ENCODE measurements around the gene G6PC2. TPM values are rescaled to one million over a fixed set of nuclear protein-coding genes. Genes with fewer than 3 reads are reported as not detected.

G6PC2 gene
- total and polyA plus RNA-seq, 2 of the 8 experiments (the other 6 are each of a cell fraction or from before 2014, with no cell fraction given), result not detected

DNA sequence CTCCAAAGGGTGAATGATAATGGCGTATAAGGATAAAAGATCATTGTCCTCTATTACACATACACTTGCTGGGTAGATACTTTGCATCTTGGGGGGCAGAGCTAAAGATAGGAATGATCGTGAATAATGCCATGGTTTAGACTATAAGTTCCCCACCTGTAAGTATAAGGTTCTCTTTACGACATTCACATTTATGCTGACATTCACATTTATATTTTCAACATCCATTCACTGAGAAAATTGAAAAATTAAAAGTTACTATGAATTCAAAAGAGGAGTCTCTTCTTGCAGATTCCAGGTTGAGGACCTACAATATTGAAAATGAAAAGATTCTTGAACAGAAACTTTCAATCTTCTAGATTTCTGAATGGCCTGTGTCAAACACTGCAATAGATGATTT lies 8.8 kb upstream of the G6PC2 start:
- H4K5ac ChIP-seq (ENCODE audit: insufficient read length, low read depth, low read length), result no peak overlapping the region
- ChIA-PET POLR2A (ENCODE audit: partially characterized antibody) (interaction anchor here (1.7 kb wide), 1 partner anchor 14 kb away, joined by 3 read pairs; no protein-coding TSS in a partner anchor), CTCF (ENCODE audit: partially characterized antibody) (interaction anchor here (0.8 kb wide), 1 partner anchor 29 kb away, joined by 3 read pairs; no protein-coding TSS in a partner anchor)
- no peak overlapping the region for H3K9ac ChIP-seq (replicated peaks in 1 of 4; ENCODE audit: extremely low read depth in 1 of 4, low read depth in 3 of 4, low read length in 3 of 4)
- TF ChIP-seq RAD21 (IDR thresholded peaks at IDR 0.05 in 1 of 2, conservative IDR thresholded peaks at IDR 0.05 in 1 of 2; ENCODE audit: low read depth in 2 of 2, low read length in 2 of 2), result no peak
- TF ChIP-seq, protein P1, sequence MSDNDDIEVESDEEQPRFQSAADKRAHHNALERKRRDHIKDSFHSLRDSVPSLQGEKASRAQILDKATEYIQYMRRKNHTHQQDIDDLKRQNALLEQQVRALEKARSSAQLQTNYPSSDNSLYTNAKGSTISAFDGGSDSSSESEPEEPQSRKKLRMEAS (IDR thresholded peaks at IDR 0.05), result no peak
- TF ChIP-seq POLR2A (IDR thresholded peaks at IDR 0.05; ENCODE audit: control extremely low read depth in 1 of 2, low read depth in 2 of 2, low read length in 2 of 2), result no peak
- no peak for TF ChIP-seq JUND (IDR thresholded peaks at IDR 0.05; ENCODE audit: low read length)
- TF ChIP-seq NANOG (IDR thresholded peaks at IDR 0.05; ENCODE audit: insufficient read depth, low read depth, low read length, poor library complexity, severe bottlenecking), result no peak
- no peak for TF ChIP-seq EP300 (IDR thresholded peaks at IDR 0.05; ENCODE audit: borderline replicate concordance in 1 of 2, low read depth in 2 of 2, low read length in 2 of 2)
- no peak for TF ChIP-seq BACH1 (IDR thresholded peaks at IDR 0.05; ENCODE audit: low read length)
- no peak for TF ChIP-seq SRF (IDR thresholded peaks at IDR 0.05; ENCODE audit: low read depth, low read length)
- TF ChIP-seq HDAC2 (IDR thresholded peaks at IDR 0.05; ENCODE audit: borderline replicate concordance in 1 of 2, low read depth in 2 of 2, low read length in 2 of 2), result no peak
- TF ChIP-seq SIRT6 (IDR thresholded peaks at IDR 0.05; ENCODE audit: low read length), result no peak
- TF ChIP-seq SIX5 (IDR thresholded peaks at IDR 0.05; ENCODE audit: low read depth, low read length), result no peak
- TF ChIP-seq, protein P2, sequence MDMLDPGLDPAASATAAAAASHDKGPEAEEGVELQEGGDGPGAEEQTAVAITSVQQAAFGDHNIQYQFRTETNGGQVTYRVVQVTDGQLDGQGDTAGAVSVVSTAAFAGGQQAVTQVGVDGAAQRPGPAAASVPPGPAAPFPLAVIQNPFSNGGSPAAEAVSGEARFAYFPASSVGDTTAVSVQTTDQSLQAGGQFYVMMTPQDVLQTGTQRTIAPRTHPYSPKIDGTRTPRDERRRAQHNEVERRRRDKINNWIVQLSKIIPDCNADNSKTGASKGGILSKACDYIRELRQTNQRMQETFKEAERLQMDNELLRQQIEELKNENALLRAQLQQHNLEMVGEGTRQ (IDR thresholded peaks at IDR 0.05; ENCODE audit: low read length), result no peak
- H4K91ac ChIP-seq (replicated peaks; ENCODE audit: insufficient read length, low read length), result no peak overlapping the region
- H2BK12ac ChIP-seq (ENCODE audit: low read depth, low read length), result no peak overlapping the region
- no peak overlapping the region for H3K23ac ChIP-seq (ENCODE audit: insufficient read length)
- H3K79me1 ChIP-seq (ENCODE audit: low read depth, low read length), result no peaks in the 10 kb centered on the region; the same call in 1 of the 2 replicates
- H2BK5ac ChIP-seq (ENCODE audit: low read depth, low read length), result no peak overlapping the region
- H3K4me3 ChIP-seq (ENCODE audit: extremely low read depth in 1 of 4, insufficient read depth in 2 of 4, low read depth in 3 of 4, low read length in 4 of 4), result no peak overlapping the region
- H2BK20ac ChIP-seq (ENCODE audit: low read length), result no peak overlapping the region
- no peak overlapping the region for H3K18ac ChIP-seq (ENCODE audit: extremely low read depth, low read length)
- H3K4me1 ChIP-seq (replicated peaks in 1 of 4; ENCODE audit: control insufficient read depth in 3 of 4, insufficient read depth in 4 of 4, low read length in 3 of 4), result no peaks in the 10 kb centered on the region; a peak in 2 of 7 replicates
- WGBS, 2 experiments (ENCODE audit: extremely low coverage in 1 of 2, insufficient coverage in 1 of 2, insufficient read length in 1 of 2, insufficient replicate concordance in 2 of 2, low coverage in 1 of 2, low lambda C conversion rate in 2 of 2, missing lambda C conversion rate in 1 of 2), result 80% methylated on average over 3 of the region's 3 CpGs; no CpG with 5 or more reads in 1 of the 2 experiments
- FAIRE-seq, result no peak
- H4K20me1 ChIP-seq (replicated peaks in 1 of 2; ENCODE audit: control insufficient read depth in 1 of 2, insufficient read depth in 2 of 2, low read length in 2 of 2), result no peaks in the 10 kb centered on the region
- no peak overlapping the region for H2AK5ac ChIP-seq (ENCODE audit: low read depth, low read length)
- no peak for DNase-seq (ENCODE audit: low read depth in 1 of 2, low spot score in 2 of 2)
- no peak overlapping the region for H2BK120ac ChIP-seq (replicated peaks; ENCODE audit: low read depth, low read length)
- no peak overlapping the region for H2AFZ ChIP-seq (ENCODE audit: low read length)
- no peaks in the 10 kb centered on the region for H3K27me3 ChIP-seq (replicated peaks in 1 of 4; ENCODE audit: control insufficient read depth in 3 of 4, extremely low read depth in 1 of 4, insufficient read depth in 3 of 4, low read length in 3 of 4)
- H3K14ac ChIP-seq (ENCODE audit: insufficient read length), result no peak overlapping the region
- H3K27ac ChIP-seq (ENCODE audit: low read depth, low read length), result no peak overlapping the region
- H3K4ac ChIP-seq (replicated peaks; ENCODE audit: insufficient read length, low read depth, low read length), result no peak overlapping the region
- H3K36me3 ChIP-seq (ENCODE audit: control insufficient read depth in 2 of 4, insufficient read depth in 4 of 4, low read length in 3 of 4), result peaks cover 0 to 7% (median 2%) of the 10 kb centered on the region in 4 experiments; a peak in 3 of 8 replicates
- peaks cover 0 to 9% of the 10 kb centered on the region in 2 experiments; a peak in 2 of 4 replicates for H3K79me2 ChIP-seq (ENCODE audit: control insufficient read depth in 1 of 2, insufficient read depth in 2 of 2, low read length in 2 of 2)
- H4K8ac ChIP-seq (ENCODE audit: extremely low read depth, insufficient read depth, low read length), result no peak overlapping the region
- H3K56ac ChIP-seq (replicated peaks; ENCODE audit: insufficient read length, low read depth, low read length), result no peak overlapping the region
- H3K23me2 ChIP-seq (ENCODE audit: low read depth, low read length), result peaks cover 7% of the 10 kb centered on the region
- H2BK15ac ChIP-seq (ENCODE audit: low read length), result no peak overlapping the region
- H3K4me2 ChIP-seq (ENCODE audit: insufficient read depth in 1 of 2, low read depth in 2 of 2, low read length in 2 of 2), result no peak overlapping the region
- H3K9me3 ChIP-seq (ENCODE audit: insufficient read depth in 2 of 2, low read depth in 1 of 2, low read length in 1 of 2), result no peaks in the 10 kb centered on the region
